ENCODE results near the gene ULK4. TPM values are rescaled to one million over a fixed set of nuclear protein-coding genes. Genes with fewer than 3 reads are reported as not detected.
"Not testable (repeated sequence)": the region's sequence is repeated elsewhere in the genome, so short reads cannot be mapped to it uniquely, and the experiment has no call there.

Gene ULK4
- total RNA-seq, 4 donors from 2014 or later: 15.8 to 20.6 (median 16.3) TPM

- TF ChIP-seq CTCF (IDR thresholded peaks at IDR 0.05): no peak
- DNase-seq (ENCODE audit: low spot score): no peak
- no peak for ATAC-seq (ENCODE audit: low FRiP score)
Measured at GRCh38 chr3:41705893-41706292, 256.0 kb downstream of the ULK4 start.

- no peak for ATAC-seq (ENCODE audit: low FRiP score)
- no peak for DNase-seq (ENCODE audit: low spot score)
- TF ChIP-seq CTCF (IDR thresholded peaks at IDR 0.05): no peak
Measured at GRCh38 chr3:41701191-41701698, 260.7 kb downstream of the ULK4 start.

GRCh38 chr3:41700155-41700554 lies 261.7 kb downstream of the ULK4 start:
- no peak for ATAC-seq (ENCODE audit: low FRiP score)
- TF ChIP-seq CTCF (IDR thresholded peaks at IDR 0.05): no peak
- no peak for DNase-seq (ENCODE audit: low spot score)

- no peak for TF ChIP-seq CTCF (IDR thresholded peaks at IDR 0.05)
- no peak for ATAC-seq (ENCODE audit: low FRiP score)
- no peak for DNase-seq (ENCODE audit: low spot score)
Measured at GRCh38 chr3:41698898-41699297, 263.0 kb downstream of the ULK4 start.

GRCh38 chr3:41697702-41698101 lies 264.2 kb downstream of the ULK4 start:
- DNase-seq (ENCODE audit: low spot score): no peak
- no peak for TF ChIP-seq CTCF (IDR thresholded peaks at IDR 0.05)
- no peak for ATAC-seq (ENCODE audit: low FRiP score)

GRCh38 chr3:41695806-41696205 lies 266.1 kb downstream of the ULK4 start:
- not testable (repeated sequence) for DNase-seq (ENCODE audit: low spot score); ATAC-seq (ENCODE audit: low FRiP score)

- ATAC-seq (ENCODE audit: low FRiP score): no peak
- no peak for TF ChIP-seq CTCF (IDR thresholded peaks at IDR 0.05)
- no peak for DNase-seq (ENCODE audit: low spot score)
Measured at GRCh38 chr3:41693799-41694198, 268.1 kb downstream of the ULK4 start.

Measured in omental fat pad (tissue), 4 donors.